NCI-H1048 (cell line): ENCODE measurements around the gene NOTCH1.

Experiments used
- DNase-seq: peaks from one replicate; lab custom pipeline; 2025; lab: John Stamatoyannopoulos, UW

Gene NOTCH1

DNA sequence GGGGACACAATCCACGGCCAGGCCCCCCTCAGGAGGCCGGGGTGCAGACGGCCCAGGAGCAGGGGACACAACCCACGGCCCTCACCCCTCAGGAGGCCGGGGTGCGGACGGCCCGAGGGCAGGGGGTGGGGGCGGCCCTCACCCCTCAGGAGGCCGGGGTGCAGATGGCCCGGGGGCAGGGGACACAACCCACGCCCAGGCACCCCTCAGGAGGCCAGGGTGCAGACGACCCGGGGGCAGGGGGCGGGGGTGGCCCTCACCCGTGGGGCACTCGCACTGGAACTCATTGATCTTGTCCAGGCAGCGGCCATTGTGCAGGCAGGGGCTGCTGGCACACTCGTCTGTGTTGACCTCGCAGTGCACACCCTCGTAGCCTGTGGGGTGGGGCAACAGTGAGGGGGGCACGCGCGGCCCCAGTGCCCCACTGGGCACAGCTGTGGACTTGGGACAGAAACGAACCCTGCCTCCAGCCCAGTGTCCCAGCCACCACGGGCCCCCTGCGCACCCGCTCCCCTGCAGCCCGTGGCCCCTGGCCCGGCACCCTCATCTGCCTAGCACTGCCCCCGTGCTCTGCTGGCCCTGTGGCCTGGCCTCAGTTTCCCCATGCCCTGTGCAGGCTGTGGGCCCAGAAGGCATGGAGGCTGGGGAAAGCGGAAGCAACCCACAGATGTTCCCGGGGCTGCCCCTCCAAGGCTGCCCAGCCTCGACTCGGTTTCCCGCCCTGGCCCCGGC, 28.7 kb downstream of the NOTCH1 start:
- DNase-seq = no peak

DNA sequence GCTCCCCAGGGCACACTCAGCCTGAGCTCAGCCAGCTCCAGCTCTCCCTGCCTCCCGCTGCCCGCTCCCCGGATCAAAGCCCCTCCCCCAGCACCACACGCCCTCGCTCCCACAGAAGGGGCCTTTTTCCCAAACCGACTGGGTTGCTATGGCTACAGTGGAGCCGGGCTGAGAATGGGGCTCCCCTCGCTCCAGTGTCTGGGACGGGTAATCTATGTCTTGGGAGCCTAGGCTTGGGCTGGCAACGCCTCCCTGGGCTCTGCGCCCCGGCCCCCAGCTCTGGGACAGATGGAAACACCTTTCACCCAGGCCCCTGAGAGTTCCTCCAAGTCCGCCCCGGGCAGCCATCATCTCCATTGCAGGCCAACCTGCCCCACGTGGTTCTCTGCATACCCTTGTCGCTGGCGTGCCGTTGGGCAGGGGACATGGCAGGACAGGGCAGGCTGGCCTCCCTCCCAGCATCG, 29.6 kb downstream of the NOTCH1 start:
- DNase-seq = no peak

DNA sequence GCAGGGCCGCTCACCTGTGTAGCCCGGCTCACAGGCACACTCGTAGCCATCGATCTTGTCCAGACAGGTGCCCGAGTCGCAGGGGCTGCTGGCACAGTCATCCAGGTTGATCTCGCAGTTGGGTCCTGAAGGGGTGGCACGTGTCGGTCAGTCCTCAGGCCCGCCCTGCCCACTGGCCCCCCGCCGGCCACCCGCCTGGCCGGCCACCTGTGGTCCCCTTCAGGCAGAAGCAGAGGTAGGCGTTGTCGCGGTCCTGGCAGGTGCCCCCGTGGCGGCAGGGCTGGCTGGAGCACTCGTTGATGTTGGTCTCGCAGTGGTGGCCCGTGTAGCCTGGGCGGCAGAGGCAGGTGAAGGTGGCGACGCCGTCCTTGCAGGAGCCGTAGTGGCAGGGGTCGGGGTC, 30.6 kb downstream of the NOTCH1 start:
- DNase-seq = no peak

DNA sequence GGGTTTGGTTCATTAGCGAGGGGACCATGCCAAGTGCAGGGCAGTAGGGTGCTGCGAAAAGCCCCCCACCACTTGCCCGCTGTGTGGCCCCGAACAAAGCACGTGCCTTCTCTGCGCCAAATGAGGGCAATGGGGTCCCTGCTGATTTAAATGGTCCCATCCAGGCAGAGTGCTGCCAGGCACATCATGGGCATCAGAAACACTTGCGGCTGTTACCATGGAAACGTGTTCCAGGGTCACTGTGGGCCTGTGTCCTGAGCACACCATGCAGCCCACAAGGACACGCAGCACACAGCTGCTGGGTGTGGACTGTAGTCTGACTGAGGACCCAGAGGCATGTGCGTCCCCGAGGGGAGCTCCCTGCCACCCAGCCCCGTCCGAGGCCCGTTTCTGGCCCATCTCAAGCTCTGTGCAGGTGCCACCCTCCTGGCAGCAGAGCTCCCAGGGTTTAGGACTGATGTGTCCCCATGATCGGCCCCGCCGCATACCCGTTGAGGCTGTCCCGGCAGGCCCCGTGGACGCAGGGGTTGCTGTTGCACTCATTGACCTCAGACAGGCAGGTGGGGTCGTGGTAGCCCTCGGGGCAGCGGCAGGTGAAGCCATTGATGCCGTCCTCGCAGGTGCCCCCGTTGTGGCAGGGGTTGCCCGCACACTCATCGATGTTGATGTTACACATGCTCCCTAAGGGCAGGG, 31.7 kb downstream of the NOTCH1 start:
- DNase-seq = no peak

DNA sequence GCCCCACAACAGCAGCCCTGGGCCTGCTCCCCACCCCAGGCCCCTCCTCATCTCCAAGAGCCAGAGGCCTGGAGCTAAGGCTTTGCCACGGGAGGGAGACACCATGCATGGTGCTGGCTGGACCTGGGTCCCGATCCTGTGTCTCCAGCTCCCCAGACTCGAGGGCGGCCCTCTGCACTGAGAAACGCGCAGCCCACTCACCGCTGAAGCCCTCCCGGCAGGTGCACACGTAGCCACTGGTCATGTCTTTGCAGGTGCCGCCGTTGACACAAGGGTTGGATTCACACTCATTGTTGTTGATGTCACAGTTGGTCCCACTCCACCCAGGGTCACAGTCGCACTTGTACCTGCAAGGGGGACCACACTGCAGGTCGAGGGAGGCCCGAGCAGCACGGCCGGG, 32.7 kb downstream of the NOTCH1 start:
- DNase-seq = no peak

DNA sequence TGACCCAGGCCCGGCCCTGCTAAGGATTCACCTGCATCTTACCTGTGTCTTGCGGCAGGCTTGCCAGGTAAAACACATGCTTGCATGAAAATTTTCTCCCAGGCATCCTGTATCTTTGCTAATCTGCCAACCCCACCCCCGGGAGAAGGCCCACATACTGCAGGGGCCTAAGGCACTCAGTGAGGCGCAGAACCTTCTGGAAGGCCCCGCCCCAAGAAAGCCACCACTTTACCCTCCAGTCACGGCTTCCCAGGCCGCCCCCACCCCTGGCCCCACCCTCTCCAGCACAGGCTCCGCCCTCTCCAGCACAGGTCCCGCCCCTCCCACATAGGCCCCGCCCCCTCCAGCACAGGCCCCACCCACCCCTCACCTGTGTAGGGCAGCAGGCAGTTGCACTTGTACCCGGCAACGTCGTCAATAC, 33.2 kb downstream of the NOTCH1 start:
- DNase-seq = no peak

DNA sequence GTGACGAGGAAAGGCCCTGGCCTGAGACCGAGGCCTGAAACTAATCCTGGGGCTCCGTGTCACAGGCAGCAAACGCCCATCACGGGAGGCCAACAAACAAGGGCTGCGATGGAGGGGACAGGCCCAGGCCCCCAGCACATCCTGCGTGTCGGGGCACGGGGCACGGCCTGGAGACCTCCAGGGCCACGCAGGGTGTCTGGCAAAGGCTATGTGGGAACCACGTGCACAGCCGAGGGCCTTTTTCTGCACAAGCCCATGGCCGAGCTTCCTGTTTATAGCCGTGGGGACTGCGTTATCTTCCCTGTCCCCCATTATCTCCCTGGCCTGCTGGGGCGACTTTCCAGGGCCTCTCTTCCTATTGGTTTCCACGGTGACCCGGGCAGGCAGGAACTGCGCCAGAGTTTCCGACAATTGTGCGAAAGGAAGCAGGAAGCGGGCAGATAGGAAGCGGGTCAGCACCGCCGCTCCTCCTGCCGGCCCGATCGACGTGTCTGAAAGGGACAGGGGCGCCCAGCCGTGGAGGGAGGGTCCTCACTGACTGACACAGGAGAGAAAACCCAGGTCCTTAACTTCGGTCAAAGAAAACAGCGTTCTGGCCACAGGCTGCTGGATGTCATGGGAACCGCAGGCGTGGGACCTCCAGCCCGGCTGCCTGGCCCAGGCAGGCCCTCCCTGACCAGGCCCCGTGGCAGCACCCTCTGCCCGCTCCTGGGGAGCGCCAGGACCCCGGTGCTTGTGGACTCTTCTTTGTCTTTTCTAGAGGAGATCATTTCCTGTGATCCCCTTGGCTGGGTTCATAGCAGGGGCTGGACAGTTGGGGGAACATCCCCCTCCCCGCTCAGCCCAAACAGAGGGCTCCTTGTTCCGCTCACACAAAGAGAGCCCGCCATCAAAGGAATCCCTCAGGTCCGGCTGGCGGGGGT, 33.9 kb downstream of the NOTCH1 start:
- no peak for DNase-seq

DNA sequence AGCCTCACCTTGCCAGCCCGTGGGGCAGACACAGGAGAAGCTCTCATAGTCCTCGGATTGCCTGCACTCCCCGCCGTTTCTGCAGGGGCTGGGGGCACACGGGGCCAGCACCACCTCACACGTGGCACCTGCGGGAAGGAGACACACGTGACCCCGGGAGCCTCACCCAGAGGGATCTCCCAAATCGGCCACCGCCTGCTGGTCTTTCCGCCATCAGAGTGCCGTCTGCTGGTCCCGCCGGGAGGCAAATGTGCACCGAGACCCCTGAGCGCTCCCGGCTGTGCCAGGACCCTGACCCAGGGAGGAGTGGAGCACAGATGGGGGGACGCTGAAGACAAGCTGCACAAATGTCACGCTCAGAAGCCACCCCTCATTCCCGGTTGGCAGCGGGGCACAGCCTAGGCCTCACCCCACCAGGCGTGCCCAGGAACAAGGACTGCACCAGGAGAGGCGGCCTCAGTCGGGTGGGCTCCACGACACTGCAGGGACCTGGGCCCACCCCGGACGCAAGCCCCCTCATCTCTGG, 34.6 kb downstream of the NOTCH1 start:
- no peak for DNase-seq

DNA sequence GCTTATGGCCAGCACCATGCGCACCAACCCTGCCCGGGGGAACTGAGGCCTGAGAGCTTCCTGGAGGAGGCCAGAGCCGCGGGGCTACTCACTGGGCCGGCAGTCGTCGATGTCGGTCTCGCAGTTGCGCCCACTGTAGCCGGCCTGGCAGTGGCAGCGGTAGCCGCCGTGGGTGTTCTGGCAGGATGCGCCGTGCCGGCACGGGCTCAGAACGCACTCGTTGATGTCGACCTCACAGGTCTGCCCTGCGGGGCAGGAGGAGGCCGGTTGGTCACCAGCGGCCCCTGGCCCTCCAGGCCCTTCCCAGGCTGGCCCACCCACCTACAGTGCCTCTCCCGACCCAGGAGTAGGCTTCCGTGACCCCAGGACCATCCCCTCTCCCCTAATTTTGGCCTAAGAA, 35.3 kb downstream of the NOTCH1 start:
- no peak for DNase-seq

DNA sequence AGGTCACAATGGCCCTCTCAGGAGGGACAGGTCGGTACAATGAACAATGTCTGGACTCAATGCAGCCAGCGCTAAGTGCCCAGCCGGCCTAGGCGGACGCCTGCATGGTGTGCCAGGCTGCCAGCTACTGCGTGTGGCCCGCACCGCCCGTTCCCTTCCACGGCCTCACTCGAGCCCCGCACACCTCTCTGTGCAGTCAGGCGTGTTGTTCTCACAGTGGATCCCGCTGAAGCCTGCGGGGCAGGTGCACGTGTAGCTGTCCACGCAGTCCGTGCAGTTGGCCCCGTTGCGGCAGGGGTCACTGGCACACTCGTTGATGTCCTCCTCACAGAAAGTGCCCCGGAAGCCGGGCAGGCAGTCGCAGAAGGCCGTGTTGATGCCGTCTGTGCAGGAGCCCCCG, 36.3 kb downstream of the NOTCH1 start:
- DNase-seq = no peak

DNA sequence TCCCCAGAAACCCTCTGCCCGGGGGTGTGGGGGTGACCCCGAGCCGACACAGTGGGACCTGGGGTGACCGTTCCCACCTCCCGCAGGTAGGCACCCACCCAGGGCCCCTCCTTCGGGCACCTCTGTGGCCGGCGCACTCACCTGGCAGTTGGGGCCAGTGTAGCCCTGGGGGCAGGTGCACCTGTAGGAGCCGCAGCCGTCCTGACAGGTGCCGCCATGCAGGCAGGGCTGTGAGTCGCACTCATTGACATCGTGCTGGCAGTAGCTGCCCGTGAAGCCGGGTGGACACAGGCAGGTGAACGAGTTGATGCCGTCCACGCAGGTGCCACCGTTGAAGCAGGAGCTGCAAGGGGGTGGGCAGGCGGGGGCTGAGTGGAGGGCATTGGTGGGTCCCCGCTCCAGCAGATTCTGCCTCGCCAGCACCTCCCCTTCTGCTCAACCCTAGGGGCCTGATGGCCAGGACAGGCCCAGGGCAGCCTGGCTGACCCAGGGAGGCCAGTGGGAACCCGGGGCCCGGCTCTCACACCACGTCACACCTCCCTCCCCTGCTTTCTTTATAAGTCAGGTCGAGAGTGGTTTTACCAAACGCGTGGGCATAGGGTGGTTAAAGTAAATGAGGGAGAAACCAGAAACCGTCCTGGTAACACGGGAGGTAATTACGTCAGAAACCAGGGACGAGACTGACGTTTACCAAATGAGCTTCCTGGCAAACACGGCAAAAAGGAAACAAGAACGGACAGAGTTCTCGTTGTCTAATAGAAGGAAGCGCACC, 36.9 kb downstream of the NOTCH1 start:
- no peak for DNase-seq

DNA sequence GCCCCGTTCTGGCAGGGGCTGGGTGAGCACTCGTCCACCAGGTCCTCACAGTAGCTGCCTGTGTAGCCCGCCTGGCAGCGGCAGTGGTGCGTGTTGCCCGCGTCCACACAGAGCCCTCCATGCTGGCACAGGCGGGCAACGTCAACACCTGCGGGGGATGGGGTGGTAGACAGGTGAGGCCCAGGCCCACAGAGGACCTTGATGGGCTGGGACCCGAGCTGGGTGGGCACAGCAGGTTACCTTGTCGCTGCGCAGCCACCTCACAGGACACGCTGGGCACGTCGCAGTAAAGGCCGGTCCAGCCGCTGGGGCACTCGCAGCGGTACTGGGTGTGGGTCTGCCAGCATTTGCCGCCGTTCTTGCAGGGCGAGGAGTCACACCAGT, 37.9 kb downstream of the NOTCH1 start:
- DNase-seq = no peak

DNA sequence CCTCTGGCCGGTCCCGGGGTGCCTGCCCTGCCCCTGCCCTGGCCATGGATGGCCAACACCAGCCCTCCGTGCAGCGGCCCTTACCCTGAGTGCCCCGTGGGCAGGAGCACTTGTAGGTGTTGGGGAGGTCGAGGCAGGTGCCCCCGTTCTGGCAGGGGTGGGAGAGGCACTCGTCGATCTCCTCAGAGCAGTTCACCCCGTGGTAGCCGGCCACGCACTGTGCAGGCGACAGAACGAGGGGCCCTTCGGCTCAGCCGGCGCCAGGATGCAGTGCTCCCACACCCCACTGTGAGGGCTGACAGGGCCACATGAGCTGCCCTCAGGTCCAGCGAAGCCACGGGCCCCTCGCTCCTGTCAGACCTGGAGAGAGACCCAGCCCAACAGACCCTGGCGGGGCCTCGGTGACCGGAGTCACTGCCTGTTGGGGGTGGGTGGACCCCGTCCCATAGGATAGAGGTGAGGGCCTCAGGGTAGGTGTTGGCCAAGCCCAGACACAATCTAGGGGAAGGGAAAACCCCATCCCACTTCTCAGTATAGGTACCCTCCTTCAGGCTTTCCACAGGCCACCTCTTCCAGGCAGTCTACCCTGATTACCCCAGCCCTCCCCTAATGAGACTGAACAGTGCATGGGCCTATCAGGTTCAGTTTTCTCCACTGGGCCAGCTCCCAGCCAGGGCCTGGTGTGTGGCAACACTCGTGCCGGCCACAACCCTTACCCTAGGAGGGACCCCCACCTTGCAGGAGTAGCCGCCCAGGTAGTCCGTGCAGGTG, 38.4 kb downstream of the NOTCH1 start:
- no peak for DNase-seq

DNA sequence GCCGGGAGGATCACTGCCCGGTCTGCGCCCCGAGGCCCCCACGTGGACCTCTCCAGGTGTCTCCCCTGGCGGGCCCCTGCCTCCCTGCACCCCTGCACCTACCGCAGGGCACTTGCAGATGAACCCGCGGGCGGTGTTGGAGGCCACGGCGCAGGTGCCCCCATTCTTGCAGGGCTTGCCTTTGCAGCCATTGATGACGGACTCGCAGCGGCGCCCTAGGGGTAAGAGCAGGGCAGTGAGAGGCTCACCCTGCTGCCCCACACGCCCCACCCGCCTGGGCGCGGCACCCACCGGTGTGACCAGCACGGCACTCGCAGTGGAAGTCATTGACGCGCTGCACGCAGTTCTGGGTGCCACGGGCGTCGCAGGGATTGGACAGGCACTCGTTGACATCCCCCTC, 39.4 kb downstream of the NOTCH1 start:
- DNase-seq = no peak

DNA sequence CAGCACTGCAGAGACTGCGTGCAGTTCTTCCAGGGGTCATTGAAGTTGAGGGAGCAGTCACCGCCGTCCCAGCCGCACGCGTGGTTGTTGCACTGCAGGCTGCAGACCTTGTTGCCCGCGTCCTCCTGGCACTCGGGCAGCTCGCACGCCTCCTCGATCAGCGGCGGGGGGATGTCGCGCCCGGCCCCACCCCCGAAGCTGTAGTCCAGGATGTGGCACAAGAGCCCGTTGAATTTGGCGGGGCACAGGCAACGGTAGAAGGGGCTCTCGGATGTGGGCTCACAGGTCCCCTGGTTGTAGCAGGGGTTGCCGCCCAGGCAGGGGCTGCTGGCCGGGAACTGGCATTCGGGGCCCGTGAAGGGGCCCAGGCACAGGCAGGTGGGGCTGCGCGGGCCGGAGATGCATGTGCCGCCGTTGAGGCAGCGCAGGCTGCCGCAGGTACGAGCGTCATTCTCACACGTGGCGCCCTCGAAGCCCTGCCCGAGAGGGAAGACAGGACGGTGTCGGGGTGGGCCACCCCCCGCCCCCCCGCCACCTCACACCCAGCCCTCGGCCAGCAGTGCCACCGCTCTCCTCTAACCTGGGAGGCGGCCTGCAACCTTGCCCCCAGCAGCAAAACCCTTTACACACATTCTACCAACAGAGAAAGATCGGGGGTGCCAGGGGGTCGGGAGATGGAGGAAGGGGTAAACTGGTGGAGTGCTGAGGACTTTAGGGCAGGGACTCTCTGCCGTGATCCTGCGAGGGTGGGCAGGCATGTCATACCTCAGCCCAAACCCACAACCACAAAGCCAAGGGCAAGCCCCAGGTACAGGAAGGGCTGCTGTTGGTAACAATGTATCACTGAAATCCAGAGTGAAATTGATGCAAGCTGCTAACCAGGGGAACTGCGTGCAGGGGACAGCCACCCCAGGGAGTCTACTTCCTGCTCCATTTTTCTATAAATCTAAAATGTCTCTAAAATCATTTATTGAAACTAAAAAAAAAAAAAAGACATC, 40.1 kb downstream of the NOTCH1 start:
- no peak for DNase-seq

DNA sequence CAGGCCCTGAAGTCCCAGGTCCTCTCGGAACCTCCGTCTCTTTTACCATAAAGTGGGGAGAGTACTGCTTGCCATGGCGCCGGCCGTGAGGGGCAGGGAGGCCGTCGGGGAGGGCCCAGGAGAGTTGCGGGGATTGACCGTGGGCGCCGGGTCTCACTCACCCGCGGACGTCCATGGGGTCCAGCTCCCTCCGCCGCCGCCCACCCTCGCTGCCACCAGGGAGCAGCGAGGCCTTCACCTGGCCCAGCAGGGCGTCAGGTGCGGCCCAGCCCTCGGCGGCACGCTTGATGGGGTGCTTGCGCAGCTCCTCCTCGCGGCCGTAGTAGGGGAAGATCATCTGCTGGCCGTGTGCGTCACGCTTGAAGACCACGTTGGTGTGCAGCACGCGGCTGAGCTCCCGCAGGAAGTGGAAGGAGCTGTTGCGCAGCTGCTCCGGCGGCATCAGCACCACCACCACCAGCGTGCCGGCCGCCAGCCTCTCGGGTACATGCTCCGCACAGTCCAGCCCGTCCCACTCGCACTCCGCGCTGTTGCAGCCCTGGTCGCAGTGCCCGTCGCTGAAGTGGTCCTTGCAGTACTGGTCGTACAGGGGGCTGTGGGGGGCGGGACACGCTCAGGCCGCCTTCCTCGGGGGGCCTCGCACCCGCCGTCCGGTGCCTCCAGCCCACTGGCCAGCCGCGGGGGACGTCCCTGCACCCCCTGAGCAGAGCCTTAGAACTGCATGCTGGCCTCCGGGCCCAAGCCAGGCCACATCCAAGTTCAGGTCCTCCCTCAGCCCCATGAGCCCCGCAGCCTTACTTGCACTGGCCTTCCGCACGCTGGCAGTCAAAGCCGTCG, 41.1 kb downstream of the NOTCH1 start:
- DNase-seq = no peak

DNA sequence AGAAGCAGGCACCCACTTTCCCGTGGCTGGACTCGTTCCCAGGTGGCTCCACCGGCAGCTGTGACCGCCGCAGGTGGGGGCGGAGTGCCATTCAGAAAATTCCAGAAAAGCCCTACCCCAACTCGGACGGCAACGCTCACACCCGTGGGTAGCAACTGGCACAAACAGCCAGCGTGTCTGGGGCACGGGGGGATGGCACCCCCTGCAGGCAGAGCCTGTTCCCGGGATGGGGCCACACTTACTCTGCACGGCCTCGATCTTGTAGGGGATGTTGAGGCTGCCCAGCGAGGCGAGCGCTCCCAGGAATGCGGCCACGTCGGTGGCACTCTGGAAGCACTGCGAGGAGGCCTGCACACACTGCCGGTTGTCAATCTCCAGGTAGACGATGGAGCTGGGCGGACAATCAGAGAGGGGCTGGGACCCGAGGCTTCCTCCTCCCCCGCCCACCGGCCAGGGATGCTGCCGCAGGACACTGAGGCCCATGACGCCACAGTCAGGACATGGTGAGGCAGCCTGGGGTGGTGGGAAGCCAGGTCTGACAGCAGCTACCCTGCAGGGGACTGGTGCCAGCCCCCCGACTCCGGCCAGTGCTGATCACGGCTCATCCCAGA, 42.8 kb downstream of the NOTCH1 start:
- no peak for DNase-seq

DNA sequence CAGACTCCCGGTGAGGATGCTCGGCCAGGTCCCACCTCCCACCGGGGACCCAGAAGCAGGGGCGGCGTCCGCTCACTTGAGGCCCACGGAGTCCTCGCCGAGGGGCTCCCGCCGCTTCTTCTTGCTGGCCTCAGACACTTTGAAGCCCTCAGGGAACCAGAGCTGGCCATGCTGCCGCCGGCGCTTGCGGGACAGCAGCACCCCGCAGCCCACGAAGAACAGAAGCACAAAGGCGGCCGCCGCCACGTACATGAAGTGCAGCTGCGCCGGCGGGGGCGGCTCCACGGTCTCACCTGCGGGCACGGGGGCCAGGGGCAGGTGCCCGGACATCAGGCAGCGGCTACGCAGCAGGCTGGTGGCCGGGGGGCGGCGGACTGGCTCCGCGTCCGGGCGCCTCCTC, 43.7 kb downstream of the NOTCH1 start:
- DNase-seq = no peak
